Neural progenitor cell (in vitro differentiated cells): ENCODE data around the gene ADO. TPM values are rescaled to one million over a fixed set of nuclear protein-coding genes. Genes with fewer than 3 reads are reported as not detected.

Experiments used
- DNase-seq: peaks from one replicate; pipeline ENCODE4 v3.0.0-alpha.2; 2016; ENCODE audit warnings: low spot score
- H2AFZ ChIP-seq: fragments of 200-600 bp; sonication (generic); replicated peaks from 2 replicates; pipeline ENCODE4 v1.6.1; 2016; ENCODE audit warnings: antibody characterized with exemption
- H3F3A ChIP-seq: fragments of 200-600 bp; sonication (generic); 2 replicates; pipeline ENCODE4 v1.6.1; 2016; ENCODE audit warnings: antibody characterized with exemption, low read depth
- H3K27ac ChIP-seq: fragments of 200-600 bp; sonication (generic); 2 replicates; pipeline ENCODE4 v1.5.1; 2016; ENCODE audit warnings: mild to moderate bottlenecking
- H3K27me3 ChIP-seq: fragments of 200-600 bp; sonication (generic); 2 replicates; pipeline ENCODE4 v1.6.1; 2016; ENCODE audit warnings: mild to moderate bottlenecking, moderate library complexity
- H3K36me3 ChIP-seq: fragments of 200-600 bp; sonication (generic); 2 replicates; pipeline ENCODE4 v1.5.1; 2016
- H3K4me1 ChIP-seq: fragments of 200-600 bp; sonication (generic); 2 replicates; pipeline ENCODE4 v1.6.1; 2016; ENCODE audit warnings: mixed run types
- H3K4me2 ChIP-seq: fragments of 200-600 bp; sonication (generic); 2 replicates; pipeline ENCODE4 v1.6.1; 2016
- H3K4me3 ChIP-seq: fragments of 200-600 bp; sonication (generic); 2 replicates; pipeline ENCODE4 v1.5.1; 2016
- H3K79me2 ChIP-seq: fragments of 200-600 bp; sonication (generic); 2 replicates; pipeline ENCODE4 v1.6.1; 2016; ENCODE audit warnings: low read depth
- H3K9ac ChIP-seq: fragments of 200-600 bp; sonication (generic); 2 replicates; pipeline ENCODE4 v1.6.1; 2016
- H3K9me3 ChIP-seq: fragments of 200-600 bp; sonication (generic); 2 replicates; pipeline ENCODE4 v1.5.1; 2016; ENCODE audit warnings: low read depth
- H4K20me1 ChIP-seq: fragments of 200-600 bp; sonication (generic); 2 replicates; pipeline ENCODE4 v1.6.1; 2016; ENCODE audit warnings: low read depth
- H3K27ac Mint-ChIP-seq: 3 replicates; pipeline ENCODE4 v1.8.0; 2021; ENCODE audit warnings: mixed read lengths
- H3K27me3 Mint-ChIP-seq: 2 replicates; pipeline ENCODE4 v1.8.0; 2022; ENCODE audit warnings: low read depth, mild to moderate bottlenecking, inconsistent platforms, moderate library complexity, mixed read lengths; ENCODE audit not compliant: insufficient read depth
- H3K36me3 Mint-ChIP-seq: 3 replicates; pipeline ENCODE4 v1.8.0; 2021; ENCODE audit warnings: mixed read lengths
- H3K4me1 Mint-ChIP-seq: 3 replicates; pipeline ENCODE4 v1.8.0; 2021; ENCODE audit warnings: mixed read lengths
- H3K4me3 Mint-ChIP-seq: 3 replicates; pipeline ENCODE4 v1.8.0; 2021; ENCODE audit warnings: mild to moderate bottlenecking, moderate library complexity, mixed read lengths
- H3K9me3 Mint-ChIP-seq: 3 replicates; pipeline ENCODE4 v1.8.0; 2020; ENCODE audit warnings: mixed read lengths
- EZH2 ChIP-seq: fragments of 200-600 bp; sonication (generic); IDR thresholded peaks from 2 replicates; pipeline ENCODE4 v1.6.1; 2017; ENCODE audit warnings: antibody characterized with exemption, mild to moderate bottlenecking, moderate library complexity
- EZH2phosphoT487 ChIP-seq: fragments of 200-600 bp; sonication (generic); IDR thresholded peaks from 2 replicates; pipeline ENCODE4 v1.6.1; 2017; ENCODE audit warnings: antibody characterized with exemption
- total RNA-seq: library from RNA; depleted of rRNA; stranded (reverse); fragments of >200 nt; gene quantifications from 2 replicates; pipeline ENCODE4 v1.2.3, GENCODE V29; 2015; ENCODE audit warnings: low replicate concordance
- TF ChIP-seq, protein P1 (sequence below): fragments of 200-600 bp; sonication (generic); IDR thresholded peaks from 2 replicates; pipeline ENCODE4 v1.5.1; 2017; ENCODE audit warnings: antibody characterized with exemption, mild to moderate bottlenecking

Gene ADO
- total RNA-seq, 1 donor from 2014 or later = 28.1 TPM

DNA sequence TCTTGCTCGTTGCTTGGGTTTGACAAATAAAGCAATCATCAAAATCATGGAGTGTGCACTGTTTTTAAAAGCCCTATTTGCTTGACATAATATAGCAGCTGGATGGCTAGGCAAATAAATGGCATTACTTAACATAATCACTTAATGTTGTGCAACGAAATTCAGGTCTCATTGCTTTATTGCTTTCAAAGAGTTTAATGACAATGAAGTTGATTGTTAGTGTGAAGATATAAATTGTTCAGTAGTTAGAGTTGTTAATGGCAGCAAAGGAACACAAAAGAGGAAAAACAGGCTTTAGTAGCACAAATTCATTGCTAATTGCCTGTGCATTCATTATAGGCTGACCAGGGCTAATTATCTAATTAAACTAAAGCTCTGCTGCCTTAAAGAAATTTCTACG is 7.6 kb upstream of the ADO start:
- Histone ChIP-seq H3K27me3 (no peaks in the 10 kb centered on the region), H3K79me2 (no peaks in the 10 kb centered on the region), H4K20me1 (no peaks in the 10 kb centered on the region), H3K9me3 (no peaks in the 10 kb centered on the region), H3K9ac (no peak overlapping the region), H3K4me2 (peak overlapping the region; percentile 26), H3K4me1 (peaks cover 26% of the 10 kb centered on the region), H3F3A (peaks cover 3% of the 10 kb centered on the region), H3K27ac (no peak overlapping the region), H2AFZ (no peak overlapping the region), H3K36me3 (no peaks in the 10 kb centered on the region), H3K4me3 (no peak overlapping the region)
- H3K4me3 Mint-ChIP-seq = no peak overlapping the region
- no peaks in the 10 kb centered on the region for H3K4me1 Mint-ChIP-seq
- H3K36me3 Mint-ChIP-seq = no peaks in the 10 kb centered on the region
- DNase-seq = no peak
- TF ChIP-seq, protein P1, sequence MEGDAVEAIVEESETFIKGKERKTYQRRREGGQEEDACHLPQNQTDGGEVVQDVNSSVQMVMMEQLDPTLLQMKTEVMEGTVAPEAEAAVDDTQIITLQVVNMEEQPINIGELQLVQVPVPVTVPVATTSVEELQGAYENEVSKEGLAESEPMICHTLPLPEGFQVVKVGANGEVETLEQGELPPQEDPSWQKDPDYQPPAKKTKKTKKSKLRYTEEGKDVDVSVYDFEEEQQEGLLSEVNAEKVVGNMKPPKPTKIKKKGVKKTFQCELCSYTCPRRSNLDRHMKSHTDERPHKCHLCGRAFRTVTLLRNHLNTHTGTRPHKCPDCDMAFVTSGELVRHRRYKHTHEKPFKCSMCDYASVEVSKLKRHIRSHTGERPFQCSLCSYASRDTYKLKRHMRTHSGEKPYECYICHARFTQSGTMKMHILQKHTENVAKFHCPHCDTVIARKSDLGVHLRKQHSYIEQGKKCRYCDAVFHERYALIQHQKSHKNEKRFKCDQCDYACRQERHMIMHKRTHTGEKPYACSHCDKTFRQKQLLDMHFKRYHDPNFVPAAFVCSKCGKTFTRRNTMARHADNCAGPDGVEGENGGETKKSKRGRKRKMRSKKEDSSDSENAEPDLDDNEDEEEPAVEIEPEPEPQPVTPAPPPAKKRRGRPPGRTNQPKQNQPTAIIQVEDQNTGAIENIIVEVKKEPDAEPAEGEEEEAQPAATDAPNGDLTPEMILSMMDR = no peak
- no peak for TF ChIP-seq EZH2phosphoT487
- no peak for TF ChIP-seq EZH2
- no peak overlapping the region for H3K27ac Mint-ChIP-seq
- no peaks in the 10 kb centered on the region for H3K27me3 Mint-ChIP-seq
- H3K9me3 Mint-ChIP-seq = no peaks in the 10 kb centered on the region

DNA sequence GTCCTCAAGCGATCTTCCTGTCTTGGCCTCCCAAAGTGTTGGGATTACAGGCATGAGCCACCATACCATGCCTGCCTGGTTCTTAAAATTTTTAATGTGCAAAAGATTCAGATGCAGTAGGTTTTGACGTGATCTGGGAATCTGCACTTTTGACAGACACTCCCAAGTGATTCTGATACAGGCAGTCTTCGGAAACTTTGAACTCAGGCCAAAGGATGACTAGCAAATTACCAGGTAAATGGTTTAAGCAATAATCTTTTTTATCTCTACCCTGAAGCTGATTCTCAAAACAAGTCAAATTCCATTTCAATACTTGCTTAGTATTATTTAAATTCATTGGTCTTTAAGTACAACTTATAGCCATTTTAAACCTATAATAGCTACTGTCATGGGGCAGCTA is 2.6 kb upstream of the ADO start:
- Histone ChIP-seq H3K4me3 (no peak overlapping the region), H3K27me3 (no peaks in the 10 kb centered on the region), H3K9ac (no peak overlapping the region), H4K20me1 (peaks cover 18% of the 10 kb centered on the region), H3K79me2 (peaks cover 20% of the 10 kb centered on the region), H3K36me3 (no peaks in the 10 kb centered on the region), H3F3A (peaks cover 21% of the 10 kb centered on the region), H3K4me2 (no peak overlapping the region), H2AFZ (no peak overlapping the region), H3K27ac (no peak overlapping the region), H3K4me1 (peaks cover 31% of the 10 kb centered on the region), H3K9me3 (no peaks in the 10 kb centered on the region)
- Mint-ChIP-seq H3K27me3 (no peaks in the 10 kb centered on the region), H3K4me1 (peaks cover 18% of the 10 kb centered on the region), H3K36me3 (peaks cover 2% of the 10 kb centered on the region), H3K27ac (no peak overlapping the region), H3K4me3 (no peak overlapping the region), H3K9me3 (no peaks in the 10 kb centered on the region)
- DNase-seq = no peak
- TF ChIP-seq EZH2phosphoT487 (no peak), EZH2 (no peak)
- TF ChIP-seq, protein P1 = no peak

DNA sequence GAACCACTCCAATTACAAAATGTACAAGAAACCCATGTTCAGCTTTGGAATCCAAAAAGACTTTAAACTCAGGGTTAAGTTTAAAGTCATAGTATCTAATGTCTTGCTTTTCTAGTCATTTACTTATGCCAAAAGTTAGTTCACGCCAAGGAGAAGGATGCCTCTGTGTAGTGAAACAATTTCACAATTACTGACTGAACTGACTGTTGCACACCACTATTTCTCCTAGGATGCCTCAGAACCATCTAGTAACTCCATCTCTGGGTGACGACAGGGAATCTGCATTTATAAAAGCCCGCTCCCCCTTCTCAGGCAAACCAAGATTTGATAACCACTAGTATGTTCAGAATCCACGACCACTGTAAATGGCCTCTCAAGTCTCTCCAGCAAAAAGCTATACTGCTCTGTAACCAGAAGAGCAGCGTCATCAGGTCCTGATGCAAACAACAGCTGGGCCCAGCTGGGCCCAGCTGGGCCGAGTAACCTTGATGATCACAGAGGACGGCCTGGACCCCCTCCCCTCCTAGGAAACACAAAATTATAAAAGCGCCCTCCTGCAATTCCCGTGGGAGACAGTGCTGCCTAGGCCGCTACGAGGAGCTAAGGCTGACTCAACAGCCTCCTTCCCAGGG is 680 bp upstream of the ADO start:
- Histone ChIP-seq H2AFZ (peak overlapping the region; percentile 87), H3K79me2 (peaks cover 39% of the 10 kb centered on the region), H3F3A (peaks cover 21% of the 10 kb centered on the region), H3K27me3 (no peaks in the 10 kb centered on the region), H3K4me2 (peak overlapping the region; percentile 90), H3K27ac (no peak overlapping the region), H3K4me3 (peak overlapping the region; percentile 76), H3K36me3 (no peaks in the 10 kb centered on the region), H3K9ac (peak overlapping the region; percentile 34), H4K20me1 (peaks cover 38% of the 10 kb centered on the region), H3K9me3 (no peaks in the 10 kb centered on the region), H3K4me1 (peaks cover 39% of the 10 kb centered on the region)
- no peak for DNase-seq
- H3K4me3 Mint-ChIP-seq = peak overlapping the region; percentile 96
- no peaks in the 10 kb centered on the region for H3K27me3 Mint-ChIP-seq
- H3K27ac Mint-ChIP-seq = peak overlapping the region; percentile 99
- no peaks in the 10 kb centered on the region for H3K9me3 Mint-ChIP-seq
- peaks cover 5% of the 10 kb centered on the region for H3K36me3 Mint-ChIP-seq
- peaks cover 37% of the 10 kb centered on the region for H3K4me1 Mint-ChIP-seq
- TF ChIP-seq EZH2 (no peak), EZH2phosphoT487 (no peak)
- TF ChIP-seq, protein P1 = no peak
